Chondrocyte (in vitro differentiated cells): ENCODE data around the gene FBXW9. TPM values are rescaled to one million over a fixed set of nuclear protein-coding genes. Genes with fewer than 3 reads are reported as not detected.

Experiments
- DNase-seq: peaks from one replicate; pipeline ENCODE4 v3.0.0; 2021; ENCODE audit warnings: mixed read lengths, low spot score
- H3K27ac Mint-ChIP-seq: one replicate; pipeline ENCODE4 v1.8.0; 2021; ENCODE audit warnings: mild to moderate bottlenecking, moderate library complexity, mixed read lengths; ENCODE audit not compliant: unreplicated experiment
- H3K27me3 Mint-ChIP-seq: 2 replicates; pipeline ENCODE4 v1.8.0; 2021; ENCODE audit warnings: low read depth, mixed read lengths
- H3K36me3 Mint-ChIP-seq: 2 replicates; pipeline ENCODE4 v1.8.0; 2021; ENCODE audit warnings: low read depth, mixed read lengths
- H3K4me1 Mint-ChIP-seq: 2 replicates; pipeline ENCODE4 v1.8.0; 2021; ENCODE audit warnings: low read depth, mild to moderate bottlenecking, mixed read lengths
- H3K4me3 Mint-ChIP-seq: one replicate; pipeline ENCODE4 v1.8.0; 2021; ENCODE audit warnings: mild to moderate bottlenecking, moderate library complexity, mixed read lengths; ENCODE audit not compliant: unreplicated experiment
- H3K9me3 Mint-ChIP-seq: 2 replicates; pipeline ENCODE4 v1.8.0; 2021; ENCODE audit warnings: low read depth, mixed read lengths
- long read RNA-seq: library from polyadenylated mRNA; stranded (forward); transcript quantifications from one replicate; pipeline ENCODE4 v2.0.0, GENCODE V29; 2021
- total RNA-seq: library from RNA; stranded (reverse); gene quantifications from 3 replicates; pipeline ENCODE4 v1.2.1, GENCODE V29; 2021
- TF ChIP-seq, protein P1 (sequence below): fragments of 200-600 bp; sonication (generic); IDR thresholded peaks from 2 replicates; pipeline ENCODE4 v1.5.0; 2021; ENCODE audit warnings: antibody characterized with exemption, mild to moderate bottlenecking, moderate library complexity

Gene FBXW9
- 5.0 to 11.7 TPM (median 5.2 TPM) in 3 replicates for total RNA-seq
- long read RNA-seq, transcript FBXW9-201 (10 exons, 1,738 nt): major isoform, 16 of 17 reads
- long read RNA-seq, partial matches to known transcripts: 0 of 17 reads
- long read RNA-seq, other reads (novel, unspliced or antisense): 1 of 17 reads

DNA sequence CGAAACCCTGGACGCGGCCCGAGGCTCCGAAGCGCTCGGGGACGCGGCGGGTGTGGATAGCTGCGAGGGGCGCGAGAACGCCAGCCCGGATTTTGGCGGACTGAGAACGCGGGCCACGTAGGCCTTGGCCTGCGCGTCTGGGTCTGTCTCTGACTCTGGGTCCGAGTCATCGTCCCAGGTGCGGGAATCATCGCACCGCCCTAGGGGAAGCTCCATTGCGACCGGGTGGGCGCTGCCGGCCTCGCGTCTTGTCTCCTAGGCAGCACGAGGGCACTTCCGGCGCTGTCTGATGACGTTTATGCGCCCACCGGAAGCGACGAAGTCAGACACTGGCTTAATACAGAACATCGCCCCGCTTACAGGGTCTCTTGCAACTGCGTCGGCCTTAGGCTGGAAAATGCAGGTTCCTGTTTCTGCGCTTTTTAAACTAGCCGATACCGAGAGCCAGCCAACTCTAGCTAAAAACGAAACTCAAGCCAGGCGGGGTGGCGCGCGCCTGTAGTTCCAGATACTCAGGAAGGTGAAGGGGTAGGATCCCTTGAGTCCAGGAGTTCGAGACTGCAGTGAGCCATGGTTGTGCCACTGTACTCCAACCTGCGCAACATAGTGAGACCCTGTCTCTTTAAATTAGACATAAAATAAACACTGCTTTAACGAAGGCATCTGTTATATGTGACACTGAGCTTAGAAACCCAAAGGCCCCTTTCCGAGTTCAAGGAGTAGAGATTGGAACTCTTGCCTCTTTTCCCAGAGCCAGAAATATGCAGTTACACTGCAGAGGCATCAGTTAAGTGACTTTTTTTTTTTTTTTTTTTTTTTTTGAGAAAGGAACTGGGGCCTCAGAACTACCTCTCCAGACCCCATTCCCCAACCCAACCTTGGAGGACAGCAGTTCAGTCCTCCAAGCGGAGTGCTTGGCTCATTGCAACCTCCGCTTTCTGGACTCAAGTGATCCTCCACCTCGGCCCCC, at the start of gene FBXW9:
FBXW9 (minus strand) TSS at position 266 of the 970 bp plus-strand sequence; CDS start at position 216, 50 bp downstream.
- Mint-ChIP-seq H3K4me3 (peak within 1 kb of the TSS; percentile 82), H3K4me1 (peaks cover 10% of the 10 kb centered on the region), H3K27ac (peak within 1 kb of the TSS; percentile 97), H3K36me3 (peaks cover 10% of the 10 kb centered on the region), H3K9me3 (no peaks in the 10 kb centered on the region), H3K27me3 (no peaks in the 10 kb centered on the region)
- peak; percentile 96 for DNase-seq
- TF ChIP-seq, protein P1, sequence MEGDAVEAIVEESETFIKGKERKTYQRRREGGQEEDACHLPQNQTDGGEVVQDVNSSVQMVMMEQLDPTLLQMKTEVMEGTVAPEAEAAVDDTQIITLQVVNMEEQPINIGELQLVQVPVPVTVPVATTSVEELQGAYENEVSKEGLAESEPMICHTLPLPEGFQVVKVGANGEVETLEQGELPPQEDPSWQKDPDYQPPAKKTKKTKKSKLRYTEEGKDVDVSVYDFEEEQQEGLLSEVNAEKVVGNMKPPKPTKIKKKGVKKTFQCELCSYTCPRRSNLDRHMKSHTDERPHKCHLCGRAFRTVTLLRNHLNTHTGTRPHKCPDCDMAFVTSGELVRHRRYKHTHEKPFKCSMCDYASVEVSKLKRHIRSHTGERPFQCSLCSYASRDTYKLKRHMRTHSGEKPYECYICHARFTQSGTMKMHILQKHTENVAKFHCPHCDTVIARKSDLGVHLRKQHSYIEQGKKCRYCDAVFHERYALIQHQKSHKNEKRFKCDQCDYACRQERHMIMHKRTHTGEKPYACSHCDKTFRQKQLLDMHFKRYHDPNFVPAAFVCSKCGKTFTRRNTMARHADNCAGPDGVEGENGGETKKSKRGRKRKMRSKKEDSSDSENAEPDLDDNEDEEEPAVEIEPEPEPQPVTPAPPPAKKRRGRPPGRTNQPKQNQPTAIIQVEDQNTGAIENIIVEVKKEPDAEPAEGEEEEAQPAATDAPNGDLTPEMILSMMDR: no peak

DNA sequence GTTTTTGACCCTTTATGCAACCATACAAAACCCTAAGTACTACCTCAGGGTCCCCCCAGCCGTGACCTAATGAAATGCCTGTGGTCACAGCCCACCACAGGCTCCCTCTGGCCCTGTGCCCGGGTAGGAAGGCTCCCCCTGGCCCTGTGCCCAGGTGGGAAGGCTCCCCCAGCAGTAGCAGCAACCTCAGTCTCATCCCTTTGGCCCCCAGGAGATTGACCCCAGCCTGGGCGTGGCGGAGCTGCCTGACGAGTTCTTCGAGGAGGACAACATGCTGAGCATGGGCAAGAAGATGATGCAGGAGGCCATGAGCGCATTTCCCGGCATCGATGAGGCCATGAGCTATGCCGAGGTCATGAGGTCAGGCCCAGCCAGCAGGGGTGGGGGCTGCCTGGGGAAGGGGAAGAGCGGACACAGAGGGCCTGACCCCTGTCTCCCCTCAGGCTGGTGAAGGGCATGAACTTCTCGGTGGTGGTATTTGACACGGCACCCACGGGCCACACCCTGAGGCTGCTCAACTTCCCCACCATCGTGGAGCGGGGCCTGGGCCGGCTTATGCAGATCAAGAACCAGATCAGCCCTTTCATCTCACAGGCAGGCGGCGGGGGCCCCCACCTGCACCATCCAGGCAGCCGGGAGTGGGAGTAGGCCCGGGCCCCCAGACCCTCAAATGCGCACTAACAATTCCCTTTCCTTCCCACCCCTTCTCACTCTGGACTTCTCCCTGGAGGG, 48.9 kb upstream of the FBXW9 start:
- TF ChIP-seq, protein P1: no peak
- H3K4me1 Mint-ChIP-seq: peaks cover 9% of the 10 kb centered on the region

DNA sequence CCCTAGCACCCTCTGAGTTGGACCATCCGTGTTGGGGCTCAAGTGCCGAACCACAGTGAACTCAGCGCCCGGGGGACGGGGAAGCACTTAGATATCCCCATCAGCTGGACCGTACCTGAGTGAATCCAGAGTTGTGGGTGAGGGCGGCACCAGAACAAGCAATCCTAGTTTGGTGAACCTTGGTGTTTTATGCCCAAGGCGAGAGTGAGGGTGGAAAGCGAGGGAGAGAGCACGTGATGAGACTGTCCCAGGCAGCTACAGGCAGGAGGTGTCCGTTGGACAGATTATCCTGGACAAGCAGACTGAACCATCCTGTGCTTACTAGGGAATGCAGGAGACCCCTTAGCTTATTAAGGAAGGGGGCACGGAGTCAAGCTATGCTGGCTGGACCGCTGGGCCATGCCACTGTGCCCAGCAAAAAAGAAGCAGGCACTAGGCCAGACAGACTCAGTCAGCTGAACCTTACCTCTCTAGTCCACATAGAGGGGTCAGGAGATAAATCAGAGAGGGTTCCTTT, 41.5 kb upstream of the FBXW9 start:
- Mint-ChIP-seq H3K4me1 (peaks cover 33% of the 10 kb centered on the region), H3K27me3 (no peaks in the 10 kb centered on the region), H3K9me3 (no peaks in the 10 kb centered on the region), H3K4me3 (peak overlapping the region; percentile 100), H3K27ac (peak overlapping the region; percentile 99), H3K36me3 (peaks cover 8% of the 10 kb centered on the region)
- TF ChIP-seq, protein P1: no peak
- DNase-seq: no peak

More for the DNA sequence above, 48.9 kb upstream of the FBXW9 start:
- H3K4me3 Mint-ChIP-seq: no peak overlapping the region
- H3K9me3 Mint-ChIP-seq: peaks cover 4% of the 10 kb centered on the region
- DNase-seq: no peak
- H3K36me3 Mint-ChIP-seq: peaks cover 23% of the 10 kb centered on the region
- no peak overlapping the region for H3K27ac Mint-ChIP-seq
- no peaks in the 10 kb centered on the region for H3K27me3 Mint-ChIP-seq

DNA sequence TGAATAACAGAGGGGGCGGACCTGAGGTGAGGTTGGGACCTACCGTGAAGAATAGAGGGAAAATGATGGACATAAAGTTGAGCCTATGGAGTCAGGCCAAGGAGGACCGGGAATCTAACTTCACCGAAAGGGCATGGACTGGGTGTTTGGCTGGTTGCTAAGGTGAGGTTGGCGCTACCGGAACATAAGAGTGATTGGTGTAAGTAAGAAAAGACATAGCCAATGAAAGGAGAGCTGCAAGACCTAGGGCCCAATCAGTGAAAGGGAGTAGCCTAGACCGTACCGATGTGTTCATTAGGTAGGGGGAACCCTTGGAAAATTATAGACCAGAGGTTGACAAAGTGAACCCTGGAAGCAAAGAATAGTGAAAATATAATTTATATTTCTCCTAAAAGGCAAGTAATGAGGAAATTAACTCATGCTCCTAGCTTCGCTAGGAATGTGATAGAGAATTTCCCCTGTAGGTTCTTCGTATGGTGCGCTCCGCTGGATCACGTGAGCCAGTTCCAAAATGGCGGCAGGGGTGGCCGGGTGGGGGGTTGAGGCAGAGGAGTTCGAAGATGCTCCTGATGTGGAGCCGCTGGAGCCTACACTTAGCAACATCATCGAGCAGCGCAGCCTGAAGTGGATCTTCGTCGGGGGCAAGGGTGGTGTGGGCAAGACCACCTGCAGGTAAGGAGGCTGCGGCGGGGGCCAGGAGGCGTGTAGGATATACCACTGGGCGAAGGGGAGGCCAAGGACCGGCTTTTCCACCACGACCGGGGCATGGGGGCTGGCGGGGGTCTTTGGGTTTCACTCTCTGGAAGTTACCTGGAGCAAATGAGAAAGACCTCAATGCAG, 40.8 kb upstream of the FBXW9 start, which contains the start of gene GET3:
GET3 (plus strand) TSS at position 503 of the 840 bp plus-strand sequence; CDS start at position 512, 9 bp downstream.
- H3K27me3 Mint-ChIP-seq: no peaks in the 10 kb centered on the region
- no peaks in the 10 kb centered on the region for H3K9me3 Mint-ChIP-seq
- H3K27ac Mint-ChIP-seq: peak within 1 kb of the TSS; percentile 99
- peak within 1 kb of the TSS; percentile 100 for H3K4me3 Mint-ChIP-seq
- H3K36me3 Mint-ChIP-seq: peaks cover 6% of the 10 kb centered on the region
- TF ChIP-seq, protein P1: no peak
- H3K4me1 Mint-ChIP-seq: peaks cover 40% of the 10 kb centered on the region
- no peak for DNase-seq
